WI38 (cell line): ENCODE data around the gene LY9.

ENCODE experiments used
- H3K4me3 ChIP-seq: 2 replicates; pipeline ENCODE4 v1.5.1; 2011; ENCODE audit warnings: low read depth, mild to moderate bottlenecking, control low read depth, low read length
- TF ChIP-seq, protein P1 (sequence below): IDR thresholded peaks from 2 replicates; pipeline ENCODE4 v1.5.1; 2012; ENCODE audit warnings: low read depth, mild to moderate bottlenecking, control low read depth, low read length

LY9 gene

DNA sequence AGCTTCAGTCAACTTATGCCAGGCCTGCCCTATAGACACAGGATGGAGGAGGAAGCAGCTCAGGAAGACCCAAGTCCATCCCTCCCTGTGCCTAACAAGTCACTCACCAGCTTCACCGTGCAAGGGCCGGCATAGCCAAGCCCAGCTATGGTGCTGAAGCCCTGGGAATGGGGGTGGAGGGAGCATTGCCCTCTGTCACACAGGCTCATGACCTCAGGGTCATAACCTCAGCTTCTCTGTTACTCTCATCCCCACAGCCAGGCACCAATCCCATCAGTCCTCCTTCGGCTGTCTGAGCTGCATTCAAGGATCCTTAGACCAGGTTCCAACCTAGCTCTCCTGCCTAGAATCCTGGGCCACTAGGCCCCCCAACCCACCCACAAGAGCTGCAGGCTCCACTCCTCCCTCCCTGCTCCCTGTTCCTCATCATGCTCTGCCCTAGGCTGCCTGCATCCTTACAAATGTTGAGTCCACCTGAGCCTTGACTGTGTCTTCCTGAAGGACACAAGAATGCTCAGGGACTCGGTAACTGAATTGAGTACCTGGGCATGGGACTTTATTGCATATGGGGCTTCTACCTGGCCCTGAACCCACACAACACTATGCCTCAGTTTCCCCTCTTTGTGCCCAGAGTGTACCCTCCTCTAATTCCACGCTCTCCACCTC, 65.0 kb downstream of the LY9 start:
- H3K4me3 ChIP-seq, result no peak overlapping the region
- TF ChIP-seq, protein P1, sequence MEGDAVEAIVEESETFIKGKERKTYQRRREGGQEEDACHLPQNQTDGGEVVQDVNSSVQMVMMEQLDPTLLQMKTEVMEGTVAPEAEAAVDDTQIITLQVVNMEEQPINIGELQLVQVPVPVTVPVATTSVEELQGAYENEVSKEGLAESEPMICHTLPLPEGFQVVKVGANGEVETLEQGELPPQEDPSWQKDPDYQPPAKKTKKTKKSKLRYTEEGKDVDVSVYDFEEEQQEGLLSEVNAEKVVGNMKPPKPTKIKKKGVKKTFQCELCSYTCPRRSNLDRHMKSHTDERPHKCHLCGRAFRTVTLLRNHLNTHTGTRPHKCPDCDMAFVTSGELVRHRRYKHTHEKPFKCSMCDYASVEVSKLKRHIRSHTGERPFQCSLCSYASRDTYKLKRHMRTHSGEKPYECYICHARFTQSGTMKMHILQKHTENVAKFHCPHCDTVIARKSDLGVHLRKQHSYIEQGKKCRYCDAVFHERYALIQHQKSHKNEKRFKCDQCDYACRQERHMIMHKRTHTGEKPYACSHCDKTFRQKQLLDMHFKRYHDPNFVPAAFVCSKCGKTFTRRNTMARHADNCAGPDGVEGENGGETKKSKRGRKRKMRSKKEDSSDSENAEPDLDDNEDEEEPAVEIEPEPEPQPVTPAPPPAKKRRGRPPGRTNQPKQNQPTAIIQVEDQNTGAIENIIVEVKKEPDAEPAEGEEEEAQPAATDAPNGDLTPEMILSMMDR, result no peak

DNA sequence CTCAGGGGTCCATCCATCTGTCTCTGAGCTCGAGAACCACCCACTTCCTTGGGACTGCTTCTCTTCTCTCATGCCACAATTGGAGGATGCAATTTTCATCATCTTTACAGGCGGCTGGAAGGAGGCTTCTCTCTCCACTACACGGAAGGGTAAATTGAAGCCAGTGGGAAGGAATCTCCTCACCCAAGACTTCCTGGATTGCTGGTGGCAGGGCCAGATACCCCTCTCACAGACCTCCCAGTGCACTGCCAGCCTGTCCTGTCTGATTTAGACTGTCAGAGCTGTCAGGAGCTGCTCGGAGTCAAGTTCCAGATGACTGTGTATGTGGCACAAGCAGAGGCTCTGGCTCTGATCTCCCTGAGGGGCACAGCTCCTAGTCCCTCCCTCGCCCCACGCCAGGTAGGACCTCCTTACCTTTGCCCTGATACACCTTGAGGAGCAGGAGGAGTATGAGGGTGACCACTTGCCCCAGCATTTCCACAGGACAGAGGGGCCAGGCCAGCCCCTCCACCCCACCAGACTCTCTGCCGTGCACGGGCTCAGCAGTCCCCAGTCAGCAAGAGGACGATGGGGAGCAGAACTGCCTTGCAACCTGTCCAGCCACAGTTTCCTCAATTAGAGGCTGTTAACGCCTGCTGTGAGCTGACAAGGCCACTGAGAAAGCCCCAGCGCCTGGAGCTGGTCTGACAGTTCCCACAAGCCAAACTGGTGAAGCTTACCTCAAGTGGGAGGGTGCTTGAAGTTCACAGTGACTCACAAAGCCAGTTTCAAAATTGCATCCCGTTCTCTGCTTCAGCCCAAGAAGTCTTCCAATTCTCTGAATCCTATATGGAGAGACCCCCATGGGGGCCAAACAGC, 66.5 kb downstream of the LY9 start, which contains the start of gene CD244:
CD244 (minus strand) TSS at position 685 of the 858 bp plus-strand sequence; CDS start at position 475, 210 bp downstream.
- H3K4me3 ChIP-seq, result no peak within 1 kb of the TSS
- TF ChIP-seq, protein P1, result no peak

DNA sequence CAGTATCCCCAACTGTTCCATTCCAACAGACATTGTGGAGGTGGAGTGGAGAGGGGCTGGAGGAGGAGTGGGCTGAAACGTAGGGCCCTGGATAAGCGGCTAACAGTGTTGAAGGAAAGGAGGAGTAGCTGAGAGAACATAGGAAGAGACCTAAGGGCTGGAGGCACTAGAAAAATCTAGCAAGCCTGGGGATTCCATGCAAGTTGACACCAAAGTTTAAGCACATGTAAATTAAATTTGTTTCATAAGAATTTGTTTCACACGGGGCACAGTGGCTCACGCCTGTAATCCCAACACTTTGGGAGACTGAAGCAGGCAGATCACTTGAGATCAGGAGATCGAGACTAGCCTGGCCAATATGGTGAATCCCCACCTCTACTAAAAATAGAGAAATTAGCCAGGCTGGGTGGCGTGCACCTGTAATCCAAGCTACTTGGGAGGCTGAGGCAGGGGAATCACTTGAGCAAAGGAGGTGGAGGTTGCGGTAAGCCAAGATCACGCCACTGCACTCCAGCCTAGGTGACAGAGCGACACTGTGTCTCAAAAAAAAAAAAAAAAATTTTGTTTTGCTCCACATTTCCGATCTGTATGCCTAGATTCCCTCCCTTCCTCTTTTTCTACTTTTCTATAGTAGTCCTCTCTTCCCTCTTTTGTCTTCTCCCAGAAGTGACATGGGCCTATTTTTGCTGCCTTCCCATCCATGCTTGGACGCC, 67.2 kb downstream of the LY9 start:
- TF ChIP-seq, protein P1, result no peak
- no peak overlapping the region for H3K4me3 ChIP-seq

DNA sequence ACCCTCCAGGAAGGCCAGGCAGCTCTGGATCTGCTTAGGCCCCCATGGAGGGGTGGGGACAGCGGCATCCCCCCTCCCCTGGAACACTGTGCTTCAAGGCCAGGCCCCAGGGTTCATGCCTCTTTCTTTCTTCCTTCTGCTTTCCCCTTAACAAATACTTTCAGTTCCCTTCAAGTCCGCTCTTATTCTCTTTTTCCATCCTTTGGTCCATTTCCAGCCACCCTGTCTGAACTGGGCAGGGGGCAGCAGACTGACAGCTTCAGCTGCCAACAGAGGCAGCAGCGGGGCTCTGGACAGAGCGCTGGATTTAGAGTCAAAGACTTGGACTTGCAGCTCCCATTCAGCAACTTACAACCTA, 67.8 kb downstream of the LY9 start:
- TF ChIP-seq, protein P1, result no peak

DNA sequence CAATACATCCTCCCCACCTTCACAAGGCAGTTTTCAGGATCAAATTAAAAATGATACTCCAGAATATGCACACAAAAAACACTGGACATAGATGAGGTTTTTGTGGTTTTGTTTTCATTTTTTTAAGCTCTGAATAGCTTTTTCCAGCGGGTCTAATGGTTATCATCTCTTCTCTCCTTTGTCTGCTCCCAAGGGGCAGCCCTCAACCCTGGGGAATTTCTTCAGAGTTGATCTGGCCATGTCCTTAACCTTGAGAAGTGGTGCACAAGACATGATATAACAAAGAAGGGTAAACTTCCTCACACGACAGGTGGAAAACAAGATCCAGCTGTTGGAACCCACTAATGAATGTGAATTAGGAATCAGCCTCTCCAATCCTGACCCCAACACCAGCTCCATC, 68.2 kb downstream of the LY9 start:
- TF ChIP-seq, protein P1, result no peak
- no peak overlapping the region for H3K4me3 ChIP-seq

More for the DNA sequence above, 67.8 kb downstream of the LY9 start:
- no peak overlapping the region for H3K4me3 ChIP-seq

DNA sequence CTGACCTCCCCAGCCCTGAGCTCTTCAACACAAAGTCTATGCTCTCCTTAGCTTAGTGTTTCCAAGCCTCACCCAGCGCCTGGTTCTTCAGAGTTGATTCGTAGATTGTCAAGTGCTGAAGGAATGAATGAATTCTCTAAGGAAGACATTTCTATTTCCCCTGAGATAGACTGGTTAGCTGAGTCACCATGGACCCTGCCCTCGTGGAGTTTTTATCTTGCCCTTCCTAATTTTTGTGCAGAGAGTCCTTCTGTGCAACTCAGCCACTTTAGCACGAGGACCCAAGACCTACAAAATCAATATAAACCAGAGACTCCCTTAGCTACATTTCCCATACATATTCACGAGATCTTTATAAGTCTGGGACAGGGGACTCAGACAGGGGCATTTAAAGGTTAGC, 69.4 kb downstream of the LY9 start:
- H3K4me3 ChIP-seq, result no peak overlapping the region

More for the DNA sequence above, 69.4 kb downstream of the LY9 start:
- TF ChIP-seq, protein P1, result no peak
